Upper lobe of left lung (tissue), 6 donors: Measurements from ENCODE around the gene CEP85L. TPM values are rescaled to one million over a fixed set of nuclear protein-coding genes. Genes with fewer than 3 reads are reported as not detected.
A peak's percentile ranks its signal among the peaks of the same experiment; 100 is the strongest.

Experiments
- ATAC-seq, 2 donors: fragments of 200-7000 bp; cut with Tn5 transposase; one replicate each; pipeline ENCODE4 v1.9.1; 2022; ENCODE audit warnings: mild to moderate bottlenecking in 2 of 2, moderate library complexity in 2 of 2; ENCODE audit not compliant: low FRiP score in 2 of 2
- DNase-seq, 2 donors: peaks; one replicate each; pipeline ENCODE4 v3.0.0-alpha.2; 2019 to 2020
- H3K27ac ChIP-seq, 4 donors: fragments of 200-600 bp; sonication (generic); one replicate each; pipeline ENCODE4 v1.5.1; 2016 to 2019
- H3K27me3 ChIP-seq, 4 donors: fragments of 200-600 bp; sonication (generic); one replicate each; pipeline ENCODE4 v1.5.1; 2017 to 2019
- H3K36me3 ChIP-seq, 4 donors: fragments of 200-600 bp; sonication (generic); one replicate each; pipeline ENCODE4 v1.5.1; 2016 to 2019
- H3K4me1 ChIP-seq, 4 donors: fragments of 200-600 bp; sonication (generic); one replicate each; pipeline ENCODE4 v1.5.1; 2018 to 2019
- H3K4me3 ChIP-seq, 4 donors: fragments of 200-600 bp; sonication (generic); one replicate each; pipeline ENCODE4 v1.5.1; 2017 to 2019; ENCODE audit warnings: mild to moderate bottlenecking in 2 of 4, moderate library complexity in 1 of 4
- H3K9me3 ChIP-seq, 4 donors: fragments of 200-600 bp; sonication (generic); one replicate each; pipeline ENCODE4 v1.5.1; 2018 to 2019
- CTCF ChIP-seq, 6 experiments: fragments of 450-650 bp in 4 of 6; fragments of 200-600 bp in 2 of 6; sonication (generic) in 2 of 6; IDR thresholded peaks; one replicate each; pipeline ENCODE4 v1.5.1; 2016 to 2019; ENCODE audit warnings: antibody characterized with exemption in 6 of 6
- EP300 ChIP-seq, 4 donors: sonication (generic); formaldehyde crosslinking; IDR thresholded peaks; one replicate each; pipeline ENCODE4 v1.5.1; 2017; ENCODE audit warnings: antibody characterized with exemption in 4 of 4, control low read depth in 2 of 4
- POLR2A ChIP-seq, 4 donors: fragments of 450-650 bp; IDR thresholded peaks; one replicate each; pipeline ENCODE4 v1.5.1; 2016 to 2017; ENCODE audit warnings: antibody characterized with exemption in 4 of 4, mild to moderate bottlenecking in 2 of 4
- POLR2AphosphoS5 ChIP-seq, 2 donors: sonication (generic); formaldehyde crosslinking; IDR thresholded peaks; one replicate each; pipeline ENCODE4 v1.5.1; 2017; ENCODE audit warnings: antibody characterized with exemption in 2 of 2
- WGBS, 2 donors: methylation state at CpG; one replicate each; pipeline ENCODE4 v1.1.5; 2017 to 2018; 5-methylcytosine and 5-hydroxymethylcytosine counted together
- total RNA-seq, 6 donors: library from RNA; depleted of rRNA in 4 of 6; stranded (reverse); fragments of >200 nt in 4 of 6; gene quantifications; one replicate each; pipeline versions ENCODE4 v1.1.0 to v1.2.1, GENCODE V29; 2016 to 2021
- donor health status: DM: no; HTN: no; CAD: no; lungs with moderate emphysema.
- donor health status: DM: no; HTN: yes; CAD: no; lungs with severe emphysema.

Gene CEP85L
- total RNA-seq, 6 donors from 2014 or later, result 7.5 to 22.0 (median 13.0) TPM

- DNase-seq, result no peak
- no peak overlapping the region for H3K4me3 ChIP-seq
- H3K4me1 ChIP-seq, result no peaks in the 10 kb centered on the region
- H3K27ac ChIP-seq, result no peak overlapping the region
- ATAC-seq, result no peak
- H3K27me3 ChIP-seq, result no peaks in the 10 kb centered on the region
- no peaks in the 10 kb centered on the region for H3K9me3 ChIP-seq
- no peaks in the 10 kb centered on the region for H3K36me3 ChIP-seq
- no peak for TF ChIP-seq POLR2A (IDR thresholded peaks at IDR 0.05)
- TF ChIP-seq EP300 (IDR thresholded peaks at IDR 0.05), result no peak
- no peak for TF ChIP-seq POLR2AphosphoS5 (IDR thresholded peaks at IDR 0.05)
- TF ChIP-seq CTCF (IDR thresholded peaks at IDR 0.05), result no peak
- WGBS, 2 donors, result 69 to 83% methylated on average over 3 of the region's 3 CpGs
Measured at GRCh38 chr6:118514689-118515088, 136.7 kb downstream of the CEP85L start.

- no peaks in the 10 kb centered on the region for H3K4me1 ChIP-seq
- H3K9me3 ChIP-seq, result no peaks in the 10 kb centered on the region
- TF ChIP-seq EP300 (IDR thresholded peaks at IDR 0.05), result no peak
- no peak for TF ChIP-seq POLR2A (IDR thresholded peaks at IDR 0.05)
- no peak for TF ChIP-seq POLR2AphosphoS5 (IDR thresholded peaks at IDR 0.05)
- no peak for TF ChIP-seq CTCF (IDR thresholded peaks at IDR 0.05)
- no peaks in the 10 kb centered on the region for H3K27me3 ChIP-seq
- H3K36me3 ChIP-seq, result no peaks in the 10 kb centered on the region
- no peak for DNase-seq
- ATAC-seq, result no peak
- no peak overlapping the region for H3K4me3 ChIP-seq
- 91 to 96% methylated on average over 4 of the region's 4 CpGs for WGBS, 2 donors
- H3K27ac ChIP-seq, result no peak overlapping the region
Measured at GRCh38 chr6:118511930-118512715, 139.3 kb downstream of the CEP85L start.

GRCh38 chr6:118509009-118509617, 142.3 kb downstream of the CEP85L start:
- WGBS, 2 donors, result 73 to 82% methylated on average over 3 of the region's 3 CpGs
- Histone ChIP-seq H3K4me1 (no peaks in the 10 kb centered on the region), H3K36me3 (no peaks in the 10 kb centered on the region), H3K4me3 (no peak overlapping the region), H3K27ac (no peak overlapping the region), H3K9me3 (no peaks in the 10 kb centered on the region), H3K27me3 (no peaks in the 10 kb centered on the region)
- ATAC-seq (no peak), DNase-seq (no peak)
- TF ChIP-seq CTCF (IDR thresholded peaks at IDR 0.05) (peak in 5 of 6 experiments; percentile 18 to 42 (median 36)), EP300 (IDR thresholded peaks at IDR 0.05) (no peak)

GRCh38 chr6:118507636-118508035, 143.8 kb downstream of the CEP85L start:
- WGBS, 2 donors, result 95 to 100% methylated on average over 1 of the region's 1 CpG
- Histone ChIP-seq H3K9me3 (no peaks in the 10 kb centered on the region), H3K27me3 (no peaks in the 10 kb centered on the region), H3K27ac (no peak overlapping the region), H3K4me3 (no peak overlapping the region), H3K4me1 (no peaks in the 10 kb centered on the region), H3K36me3 (no peaks in the 10 kb centered on the region)
- DNase-seq (no peak), ATAC-seq (no peak)
- no peak for TF ChIP-seq CTCF (IDR thresholded peaks at IDR 0.05)
- TF ChIP-seq POLR2AphosphoS5 (IDR thresholded peaks at IDR 0.05), result no peak
- no peak for TF ChIP-seq POLR2A (IDR thresholded peaks at IDR 0.05)
- TF ChIP-seq EP300 (IDR thresholded peaks at IDR 0.05), result no peak
